T1000 (cell line): ENCODE data around the gene TP63.

Source experiments
- DNase-seq: peaks from one replicate; lab custom pipeline; 2025; ENCODE audit warnings: mixed read lengths; lab: John Stamatoyannopoulos, UW

The TP63 gene

GRCh38 chr3:189780546-189781270 lies 149.5 kb downstream of the TP63 start:
- no peak for DNase-seq

GRCh38 chr3:189781415-189781814 lies 150.2 kb downstream of the TP63 start:
- DNase-seq: no peak

- no peak for DNase-seq
Measured at GRCh38 chr3:189786479-189787064, 155.4 kb downstream of the TP63 start.

GRCh38 chr3:189787191-189787590 lies 156.0 kb downstream of the TP63 start:
- DNase-seq: no peak

GRCh38 chr3:189787632-189788031 lies 156.4 kb downstream of the TP63 start:
- DNase-seq: no peak

GRCh38 chr3:189789432-189789831 lies 158.2 kb downstream of the TP63 start:
- DNase-seq: no peak

- DNase-seq: no peak
Measured at GRCh38 chr3:189790658-189791057, 159.5 kb downstream of the TP63 start.

GRCh38 chr3:189792046-189792929 lies 161.1 kb downstream of the TP63 start:
- DNase-seq: no peak

GRCh38 chr3:189794518-189794917 lies 163.3 kb downstream of the TP63 start:
- DNase-seq: no peak

GRCh38 chr3:189797103-189797750 lies 166.0 kb downstream of the TP63 start:
- DNase-seq: no peak

GRCh38 chr3:189799366-189799765 lies 168.2 kb downstream of the TP63 start:
- no peak for DNase-seq

GRCh38 chr3:189800436-189800835 lies 169.2 kb downstream of the TP63 start:
- DNase-seq: no peak

- DNase-seq: no peak
Measured at GRCh38 chr3:189803254-189803653, 172.1 kb downstream of the TP63 start.

- DNase-seq: no peak
Measured at GRCh38 chr3:189805375-189806067, 174.3 kb downstream of the TP63 start.

GRCh38 chr3:189806171-189806951 lies 175.2 kb downstream of the TP63 start:
- DNase-seq: no peak

- DNase-seq: no peak
Measured at GRCh38 chr3:189808246-189809007, 177.2 kb downstream of the TP63 start.

GRCh38 chr3:189809583-189809982 lies 178.4 kb downstream of the TP63 start:
- no peak for DNase-seq

GRCh38 chr3:189812806-189813465 lies 181.7 kb downstream of the TP63 start:
- DNase-seq: no peak

GRCh38 chr3:189813647-189814240 lies 182.6 kb downstream of the TP63 start:
- no peak for DNase-seq
